ENCODE data around the gene FXN. TPM values are rescaled to one million over a fixed set of nuclear protein-coding genes. Genes with fewer than 3 reads are reported as not detected.

The FXN gene
- total RNA-seq, 2 experiments from 2014 or later: 12.2 to 12.9 TPM

DNA sequence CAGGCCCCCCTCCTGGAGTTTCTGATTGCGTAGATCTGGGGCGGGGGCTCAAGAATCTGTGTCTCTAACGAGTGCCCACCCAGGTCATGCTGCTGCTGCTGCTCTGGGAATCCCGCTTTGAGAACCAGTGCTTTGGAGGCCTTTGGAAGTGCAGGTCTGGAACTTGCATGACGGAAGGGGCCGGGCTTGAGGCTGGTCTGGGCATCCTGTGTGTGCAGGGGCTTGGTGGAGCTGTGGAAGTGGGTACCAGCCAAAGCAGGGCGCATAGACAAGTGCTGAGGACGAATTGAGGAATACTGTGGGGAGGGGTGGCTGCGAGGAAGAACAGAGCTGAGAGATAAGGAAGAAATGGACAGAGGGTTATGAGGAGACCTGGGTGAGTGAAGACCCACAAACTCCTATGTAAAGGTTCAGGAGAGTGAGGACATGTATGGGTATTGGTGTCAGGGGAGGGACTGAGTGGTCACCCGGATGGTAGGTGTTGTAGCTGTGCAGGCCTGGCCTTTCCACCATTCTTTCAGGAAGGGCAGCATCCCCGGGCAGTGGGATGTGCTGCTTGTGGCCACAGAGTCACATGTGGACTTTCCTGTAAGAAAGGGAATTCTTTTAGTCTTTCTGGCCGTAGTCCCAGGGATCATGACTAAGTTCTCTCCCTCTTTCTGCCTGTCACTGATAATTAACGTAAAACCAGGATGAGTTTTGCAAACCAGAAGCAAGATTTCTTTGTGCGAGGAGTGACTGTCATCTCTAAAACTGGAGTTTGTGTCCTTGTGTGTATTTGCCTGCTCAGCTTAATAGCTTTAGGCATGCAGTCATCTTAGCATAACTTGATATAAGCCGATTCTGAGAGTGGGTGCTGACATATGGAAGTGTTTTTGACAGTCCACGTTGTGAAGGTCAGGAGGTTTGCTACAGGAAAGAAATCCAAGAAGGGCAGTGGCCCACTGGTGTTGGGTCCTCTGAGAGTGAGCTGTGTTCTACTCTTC is 95.2 kb downstream of the FXN start:
- ChIA-PET POLR2A (no interaction called here), CTCF (interaction anchor here (0.8 kb wide), 1 partner anchor 22 kb away, joined by 3 read pairs; no protein-coding TSS in a partner anchor)
- Histone ChIP-seq H3K36me3 (ENCODE audit: insufficient read depth, low read length) (no peaks in the 10 kb centered on the region), H3K4me1 (ENCODE audit: insufficient read depth, low read length) (no peaks in the 10 kb centered on the region), H3K27me3 (ENCODE audit: control insufficient read depth in 1 of 2, insufficient read depth in 2 of 2, low read length in 2 of 2) (no peaks in the 10 kb centered on the region), H3K27ac (ENCODE audit: low read depth in 1 of 2, low read length in 2 of 2) (no peak overlapping the region), H3K9me3 (ENCODE audit: control insufficient read depth in 1 of 2, insufficient read depth in 1 of 2, low read length in 2 of 2) (no peaks in the 10 kb centered on the region), H3K4me3 (ENCODE audit: low read length) (no peak overlapping the region)
- intact Hi-C loops (cut with DNase I, micrococcal nuclease): no loop called here
- TF ChIP-seq, protein P1, sequence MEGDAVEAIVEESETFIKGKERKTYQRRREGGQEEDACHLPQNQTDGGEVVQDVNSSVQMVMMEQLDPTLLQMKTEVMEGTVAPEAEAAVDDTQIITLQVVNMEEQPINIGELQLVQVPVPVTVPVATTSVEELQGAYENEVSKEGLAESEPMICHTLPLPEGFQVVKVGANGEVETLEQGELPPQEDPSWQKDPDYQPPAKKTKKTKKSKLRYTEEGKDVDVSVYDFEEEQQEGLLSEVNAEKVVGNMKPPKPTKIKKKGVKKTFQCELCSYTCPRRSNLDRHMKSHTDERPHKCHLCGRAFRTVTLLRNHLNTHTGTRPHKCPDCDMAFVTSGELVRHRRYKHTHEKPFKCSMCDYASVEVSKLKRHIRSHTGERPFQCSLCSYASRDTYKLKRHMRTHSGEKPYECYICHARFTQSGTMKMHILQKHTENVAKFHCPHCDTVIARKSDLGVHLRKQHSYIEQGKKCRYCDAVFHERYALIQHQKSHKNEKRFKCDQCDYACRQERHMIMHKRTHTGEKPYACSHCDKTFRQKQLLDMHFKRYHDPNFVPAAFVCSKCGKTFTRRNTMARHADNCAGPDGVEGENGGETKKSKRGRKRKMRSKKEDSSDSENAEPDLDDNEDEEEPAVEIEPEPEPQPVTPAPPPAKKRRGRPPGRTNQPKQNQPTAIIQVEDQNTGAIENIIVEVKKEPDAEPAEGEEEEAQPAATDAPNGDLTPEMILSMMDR (IDR thresholded peaks at IDR 0.05): no peak
- Mint-ChIP-seq H3K27ac (no peak overlapping the region), H3K4me1 (ENCODE audit: low read depth) (no peaks in the 10 kb centered on the region), H3K27me3 (no peaks in the 10 kb centered on the region), H3K36me3 (ENCODE audit: low read depth) (no peaks in the 10 kb centered on the region), H3K4me3 (no peak overlapping the region), H3K9me3 (no peaks in the 10 kb centered on the region)
- DNase-seq (no peak), ATAC-seq (ENCODE audit: poor library complexity) (no peak)

DNA sequence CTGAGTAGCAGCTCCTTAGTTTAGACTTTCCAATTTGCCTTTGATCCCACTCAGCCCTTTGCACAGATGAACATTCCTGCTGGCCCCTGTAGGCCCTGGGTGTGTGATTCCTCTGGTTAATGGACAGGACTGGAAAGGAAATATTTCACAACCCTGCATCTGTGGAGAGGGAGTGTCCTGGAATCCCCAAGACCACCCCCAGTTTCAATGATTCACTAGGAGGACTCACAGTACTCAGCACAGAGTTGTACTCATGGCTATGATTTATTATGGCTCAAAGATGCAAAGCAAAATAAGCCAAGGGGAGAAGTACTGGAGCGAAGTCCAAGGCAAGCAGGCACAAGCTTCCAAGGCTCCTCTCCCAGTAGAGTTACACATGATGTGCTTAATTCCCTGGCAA is 96.1 kb downstream of the FXN start:
- Histone ChIP-seq H3K27me3 (ENCODE audit: control insufficient read depth in 1 of 2, insufficient read depth in 2 of 2, low read length in 2 of 2) (no peaks in the 10 kb centered on the region), H3K4me3 (ENCODE audit: low read length) (no peak overlapping the region), H3K9me3 (ENCODE audit: control insufficient read depth in 1 of 2, insufficient read depth in 1 of 2, low read length in 2 of 2) (no peaks in the 10 kb centered on the region), H3K4me1 (ENCODE audit: insufficient read depth, low read length) (no peaks in the 10 kb centered on the region), H3K27ac (ENCODE audit: low read depth in 1 of 2, low read length in 2 of 2) (no peak overlapping the region), H3K36me3 (ENCODE audit: insufficient read depth, low read length) (no peaks in the 10 kb centered on the region)
- TF ChIP-seq, protein P1 (IDR thresholded peaks at IDR 0.05): no peak
- ATAC-seq (ENCODE audit: poor library complexity) (no peak), DNase-seq (no peak)
- H3K4me1 Mint-ChIP-seq (ENCODE audit: low read depth): no peaks in the 10 kb centered on the region
- H3K36me3 Mint-ChIP-seq (ENCODE audit: low read depth): no peaks in the 10 kb centered on the region
- ChIA-PET CTCF (interaction anchor here (0.8 kb wide), 1 partner anchor 21 kb away, joined by 3 read pairs; no protein-coding TSS in a partner anchor), POLR2A (interaction anchor here (1.0 kb wide), 1 partner anchor 10 kb away, joined by 6 read pairs; no protein-coding TSS in a partner anchor)
- no peaks in the 10 kb centered on the region for H3K9me3 Mint-ChIP-seq
- intact Hi-C loops (cut with DNase I, micrococcal nuclease): no loop called here
- H3K4me3 Mint-ChIP-seq: no peak overlapping the region
- H3K27me3 Mint-ChIP-seq: no peaks in the 10 kb centered on the region
- H3K27ac Mint-ChIP-seq: no peak overlapping the region

DNA sequence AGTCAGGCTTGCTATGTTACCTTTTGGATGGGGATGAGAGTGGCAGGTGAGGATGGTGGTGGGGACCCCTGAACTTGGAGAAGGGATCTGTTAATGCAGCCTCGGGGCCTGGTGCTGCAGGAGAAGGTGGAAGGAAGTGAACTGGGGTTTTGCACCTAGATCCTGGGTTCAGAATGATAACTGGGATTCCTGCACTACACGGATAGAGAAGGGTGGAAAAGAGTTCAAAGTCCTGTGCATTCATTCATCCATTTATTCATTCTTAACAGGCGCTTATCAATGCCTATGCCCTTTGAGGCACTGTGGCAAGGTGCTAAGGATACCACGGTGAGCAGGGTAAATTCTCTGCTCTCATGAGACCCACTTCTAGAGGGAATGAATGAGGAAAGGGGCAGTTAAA is 96.8 kb downstream of the FXN start:
- TF ChIP-seq, protein P1 (IDR thresholded peaks at IDR 0.05): no peak
- no peaks in the 10 kb centered on the region for H3K27me3 ChIP-seq (ENCODE audit: control insufficient read depth in 1 of 2, insufficient read depth in 2 of 2, low read length in 2 of 2)
- intact Hi-C loops (cut with DNase I, micrococcal nuclease): no loop called here
- H3K4me3 Mint-ChIP-seq: no peak overlapping the region
- no peak overlapping the region for H3K27ac Mint-ChIP-seq
- POLR2A ChIA-PET: interaction anchor here (1.0 kb wide), 1 partner anchor 11 kb away, joined by 6 read pairs; no protein-coding TSS in a partner anchor
- DNase-seq (no peak), ATAC-seq (ENCODE audit: poor library complexity) (no peak)
- H3K4me1 ChIP-seq (ENCODE audit: insufficient read depth, low read length): no peaks in the 10 kb centered on the region
- no peaks in the 10 kb centered on the region for H3K36me3 Mint-ChIP-seq (ENCODE audit: low read depth)
- no peaks in the 10 kb centered on the region for H3K9me3 Mint-ChIP-seq
- CTCF ChIA-PET: no interaction called here
- no peaks in the 10 kb centered on the region for H3K36me3 ChIP-seq (ENCODE audit: insufficient read depth, low read length)
- H3K4me3 ChIP-seq (ENCODE audit: low read length): no peak overlapping the region
- H3K9me3 ChIP-seq (ENCODE audit: control insufficient read depth in 1 of 2, insufficient read depth in 1 of 2, low read length in 2 of 2): no peaks in the 10 kb centered on the region
- H3K4me1 Mint-ChIP-seq (ENCODE audit: low read depth): no peaks in the 10 kb centered on the region
- H3K27ac ChIP-seq (ENCODE audit: low read depth in 1 of 2, low read length in 2 of 2): no peak overlapping the region
- no peaks in the 10 kb centered on the region for H3K27me3 Mint-ChIP-seq

Data from CD4-positive, alpha-beta T cell (primary cell).